Retinal pigment epithelial cell (primary cell): Measurements from ENCODE around the gene VRK3.
"Not testable (repeated sequence)": the region's sequence is repeated elsewhere in the genome, so short reads cannot be mapped to it uniquely, and the experiment has no call there.

Experiments
- DNase-seq: peaks from one replicate; pipeline ENCODE4 v3.0.0-alpha.2; 2010; ENCODE audit warnings: low read depth
- H3K4me3 ChIP-seq: 2 replicates; pipeline ENCODE4 v1.5.1; 2011; ENCODE audit warnings: mild to moderate bottlenecking, low read length, control low read depth, moderate library complexity
- CTCF ChIP-seq: conservative IDR thresholded peaks from 2 replicates; pipeline ENCODE4 v1.5.1; 2011; ENCODE audit warnings: low read depth, low read length, control low read depth, inconsistent platforms

The VRK3 gene

GRCh38 chr19:50058425-50058824 is 33.3 kb upstream of the VRK3 start:
- no peak overlapping the region for H3K4me3 ChIP-seq
- no peak for TF ChIP-seq CTCF
- no peak for DNase-seq

- H3K4me3 ChIP-seq, result no peak overlapping the region
- TF ChIP-seq CTCF, result no peak
- DNase-seq, result no peak
Measured at GRCh38 chr19:50053119-50053518, 27.9 kb upstream of the VRK3 start.

- H3K4me3 ChIP-seq, result no peak overlapping the region
- TF ChIP-seq CTCF, result no peak
- no peak for DNase-seq
Measured at GRCh38 chr19:50051964-50052363, 26.8 kb upstream of the VRK3 start.

- not testable (repeated sequence) for DNase-seq
- peak overlapping the region; percentile 56 for H3K4me3 ChIP-seq
Measured at GRCh38 chr19:50051228-50051895, 26.2 kb upstream of the VRK3 start.

- no peak for DNase-seq
Measured at GRCh38 chr19:50050406-50051227, 25.4 kb upstream of the VRK3 start.

GRCh38 chr19:50047671-50048070 is 22.5 kb upstream of the VRK3 start:
- no peak for TF ChIP-seq CTCF
- no peak for DNase-seq
- H3K4me3 ChIP-seq, result no peak overlapping the region

More at GRCh38 chr19:50050406-50051227, 25.4 kb upstream of the VRK3 start:
- H3K4me3 ChIP-seq, result peak overlapping the region; percentile 56
- TF ChIP-seq CTCF, result no peak

- no peak overlapping the region for H3K4me3 ChIP-seq
- peak; percentile 50 for TF ChIP-seq CTCF
- no peak for DNase-seq
Measured at GRCh38 chr19:50046649-50047503, 21.7 kb upstream of the VRK3 start.
